GM19468 (cell line): ENCODE measurements around the gene PCBP3.

Source experiments
- ATAC-seq: cut with Tn5 transposase; IDR thresholded peaks from one replicate; pipeline ENCODE4 v1.9.1; 2021; ENCODE audit warnings: mild to moderate bottlenecking, moderate library complexity, moderate number of reproducible peaks; ENCODE audit not compliant: unreplicated experiment; ENCODE audit errors: extremely low read depth

Gene PCBP3

DNA sequence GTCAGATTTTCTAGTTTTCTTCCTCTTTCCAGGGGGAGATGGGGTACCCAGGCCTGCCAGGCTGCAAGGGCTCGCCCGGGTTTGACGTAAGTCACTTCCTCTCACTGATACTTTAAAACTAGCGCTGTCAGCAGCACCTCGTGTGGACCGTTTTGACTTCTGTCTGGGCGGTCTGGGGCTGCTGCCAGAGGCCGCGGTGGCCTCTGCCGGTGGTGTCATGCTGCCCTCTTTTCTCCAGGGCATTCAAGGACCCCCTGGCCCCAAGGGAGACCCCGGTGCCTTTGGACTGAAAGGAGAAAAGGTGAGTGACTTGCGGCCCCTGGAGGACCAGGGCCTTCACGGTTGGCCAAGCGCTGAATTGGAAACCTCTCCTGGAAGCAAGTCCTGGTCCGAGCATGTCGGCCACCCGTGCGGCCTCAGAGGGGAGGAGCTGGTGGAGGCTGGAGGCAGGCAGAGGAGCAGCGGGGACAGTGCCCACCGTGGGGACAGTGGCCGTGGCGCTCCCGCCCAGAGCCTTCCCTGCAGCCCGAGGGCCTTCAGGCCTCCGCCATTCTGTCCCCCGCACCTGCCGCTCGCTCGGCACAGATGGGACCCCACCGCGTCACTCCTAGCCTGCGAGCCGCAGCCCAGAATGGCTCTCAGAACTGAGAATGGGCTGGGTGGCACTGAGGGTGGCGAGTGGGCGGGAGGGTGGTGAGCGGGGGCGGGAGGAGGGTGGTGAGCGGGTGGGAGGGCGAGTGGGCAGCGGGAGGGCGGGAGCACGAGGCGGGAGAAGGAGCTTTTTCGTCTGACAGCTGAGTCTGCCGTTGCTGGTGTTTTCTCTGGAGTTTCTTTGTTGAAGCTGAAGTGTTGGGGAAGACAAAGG lies 347.4 kb downstream of the PCBP3 start:
- no peak for ATAC-seq

GRCh38 chr21:45991606-45992300 lies 348.2 kb downstream of the PCBP3 start:
- no peak for ATAC-seq
